ENCODE results near the gene TIRAP.

Gene TIRAP

GRCh38 chr11:126267650-126268049 lies 15.2 kb upstream of the TIRAP start:
- Histone ChIP-seq H3K4me3 (ENCODE audit: low read depth, low read length) (peak overlapping the region; percentile 92), H3K27me3 (no peaks in the 10 kb centered on the region), H3K4me1 (no peaks in the 10 kb centered on the region), H3K9me3 (no peaks in the 10 kb centered on the region), H3K36me3 (peaks cover 49% of the 10 kb centered on the region)
- no peak for TF ChIP-seq CTCF (IDR thresholded peaks at IDR 0.05; ENCODE audit: low read depth, low read length)
- DNase-seq: no peak

- Histone ChIP-seq H3K36me3 (peaks cover 48% of the 10 kb centered on the region), H3K9me3 (no peaks in the 10 kb centered on the region), H3K4me3 (ENCODE audit: low read depth, low read length) (peak overlapping the region; percentile 92), H3K27me3 (no peaks in the 10 kb centered on the region), H3K4me1 (no peaks in the 10 kb centered on the region)
- DNase-seq: no peak
- no peak for TF ChIP-seq CTCF (IDR thresholded peaks at IDR 0.05; ENCODE audit: low read depth, low read length)
These were observed 14.6 kb upstream of the TIRAP start for GRCh38 chr11:126268361-126268707.

- Histone ChIP-seq H3K36me3 (peaks cover 48% of the 10 kb centered on the region), H3K4me1 (no peaks in the 10 kb centered on the region), H3K4me3 (ENCODE audit: low read depth, low read length) (peak within 1 kb of the TSS; percentile 92), H3K9me3 (no peaks in the 10 kb centered on the region), H3K27me3 (no peaks in the 10 kb centered on the region)
- no peak for TF ChIP-seq CTCF (IDR thresholded peaks at IDR 0.05; ENCODE audit: low read depth, low read length)
- peak; percentile 100 for DNase-seq
These were observed 13.9 kb upstream of the TIRAP start, which contains the start of the genes FOXRED1 and SRPRA for GRCh38 chr11:126268708-126269579. FOXRED1 (plus strand) TSS chr11:126269154; CDS start chr11:126269207, 53 bp downstream. SRPRA (minus strand) TSS chr11:126268895; CDS start chr11:126268804, 91 bp downstream.

- H3K4me1 ChIP-seq: peaks cover 5% of the 10 kb centered on the region
- H3K4me3 ChIP-seq (ENCODE audit: low read depth, low read length): no peak overlapping the region
- no peaks in the 10 kb centered on the region for H3K27me3 ChIP-seq
- DNase-seq: no peak
- no peak for TF ChIP-seq CTCF (IDR thresholded peaks at IDR 0.05; ENCODE audit: low read depth, low read length)
- peaks cover 30% of the 10 kb centered on the region for H3K36me3 ChIP-seq
- H3K9me3 ChIP-seq: no peaks in the 10 kb centered on the region
These were observed 5.6 kb upstream of the TIRAP start for GRCh38 chr11:126277322-126277721.

GRCh38 chr11:126277780-126278179 lies 5.1 kb upstream of the TIRAP start:
- Histone ChIP-seq H3K4me3 (ENCODE audit: low read depth, low read length) (no peak overlapping the region), H3K27me3 (no peaks in the 10 kb centered on the region), H3K4me1 (peaks cover 6% of the 10 kb centered on the region), H3K9me3 (no peaks in the 10 kb centered on the region), H3K36me3 (peaks cover 30% of the 10 kb centered on the region)
- no peak for DNase-seq
- no peak for TF ChIP-seq CTCF (IDR thresholded peaks at IDR 0.05; ENCODE audit: low read depth, low read length)

GRCh38 chr11:126279191-126279590 lies 3.7 kb upstream of the TIRAP start:
- H3K4me1 ChIP-seq: peaks cover 6% of the 10 kb centered on the region
- no peaks in the 10 kb centered on the region for H3K27me3 ChIP-seq
- no peak overlapping the region for H3K4me3 ChIP-seq (ENCODE audit: low read depth, low read length)
- H3K36me3 ChIP-seq: peaks cover 16% of the 10 kb centered on the region
- TF ChIP-seq CTCF (IDR thresholded peaks at IDR 0.05; ENCODE audit: low read depth, low read length): no peak
- DNase-seq: no peak
- no peaks in the 10 kb centered on the region for H3K9me3 ChIP-seq

Data from BE2C (cell line).